Neural cell (in vitro differentiated cells): ENCODE data around the gene SRSF2. TPM values are rescaled to one million over a fixed set of nuclear protein-coding genes. Genes with fewer than 3 reads are reported as not detected.
"Not testable (repeated sequence)": the region's sequence is repeated elsewhere in the genome, so short reads cannot be mapped to it uniquely, and the experiment has no call there.

ENCODE experiments used
- H2AFZ ChIP-seq: fragments of 200-600, 300-800 bp; sonication (generic), shearing (Covaris generic); 2 replicates; pipeline ENCODE4 v1.6.0; 2014; ENCODE audit warnings: low read depth, mild to moderate bottlenecking, antibody characterized with exemption, low read length, moderate library complexity
- H3F3A ChIP-seq: fragments of 200-600 bp; shearing (Covaris generic); 2 replicates; pipeline ENCODE4 v1.6.1; 2016; ENCODE audit warnings: mild to moderate bottlenecking, moderate library complexity, mixed read lengths, antibody characterized with exemption, low read length; ENCODE audit not compliant: insufficient read depth, poor library complexity, severe bottlenecking
- H3K27ac ChIP-seq: fragments of 200-600, 300-800 bp; sonication (generic), shearing (Covaris generic); 2 replicates; pipeline ENCODE4 v1.5.1; 2014; ENCODE audit warnings: mild to moderate bottlenecking, low read length, moderate library complexity
- H3K27me3 ChIP-seq: fragments of 300-800, 200-600 bp; sonication (generic), shearing (Covaris generic); 2 replicates; pipeline ENCODE4 v1.6.0; 2014; ENCODE audit warnings: mild to moderate bottlenecking, low read depth, low read length, moderate library complexity; ENCODE audit not compliant: insufficient read depth
- H3K36me3 ChIP-seq: fragments of 300-800, 200-600 bp; sonication (generic), shearing (Covaris generic); 2 replicates; pipeline ENCODE4 v1.5.1; 2014; ENCODE audit warnings: mild to moderate bottlenecking, antibody characterized with exemption, low read length, moderate library complexity; ENCODE audit not compliant: insufficient read depth
- H3K4me2 ChIP-seq: fragments of 300-800, 200-600 bp; sonication (generic), shearing (Covaris generic); 2 replicates; pipeline ENCODE4 v1.6.0; 2014; ENCODE audit warnings: mild to moderate bottlenecking, low read length
- H3K4me3 ChIP-seq: fragments of 300-800, 200-600 bp; sonication (generic), shearing (Covaris generic); 2 replicates; pipeline ENCODE4 v1.5.1; 2014; ENCODE audit warnings: mild to moderate bottlenecking, low read length, moderate library complexity
- H3K79me2 ChIP-seq: fragments of 200-600 bp; shearing (Covaris generic); replicated peaks from 2 replicates; pipeline ENCODE4 v1.6.0; 2014; ENCODE audit warnings: mild to moderate bottlenecking, low read length, moderate library complexity; ENCODE audit not compliant: insufficient read depth
- H3K9ac ChIP-seq: fragments of 300-800, 200-600 bp; sonication (generic), shearing (Covaris generic); 2 replicates; pipeline ENCODE4 v1.6.1; 2016; ENCODE audit warnings: mild to moderate bottlenecking, low read length, mixed read lengths
- H3K9me2 ChIP-seq: fragments of 200-600 bp; shearing (Covaris generic); 2 replicates; pipeline ENCODE4 v1.6.1; 2016; ENCODE audit warnings: mild to moderate bottlenecking, low read length, mixed read lengths; ENCODE audit not compliant: insufficient read depth
- H3K9me3 ChIP-seq: fragments of 200-600, 300-800 bp; sonication (generic), shearing (Covaris generic); 2 replicates; pipeline ENCODE4 v1.6.1; 2016; ENCODE audit warnings: mild to moderate bottlenecking, mixed run types, low read length, moderate library complexity, mixed read lengths
- H4K20me1 ChIP-seq: fragments of 200-600 bp; shearing (Covaris generic); 2 replicates; pipeline ENCODE4 v1.6.1; 2016; ENCODE audit warnings: mild to moderate bottlenecking, mixed run types; ENCODE audit not compliant: insufficient read depth
- CTCF ChIP-seq: fragments of 450-650 bp; IDR thresholded peaks from 2 replicates; pipeline ENCODE4 v1.5.1; 2014; ENCODE audit warnings: antibody characterized with exemption, mild to moderate bottlenecking, moderate library complexity; ENCODE audit not compliant: poor library complexity, severe bottlenecking
- EP300 ChIP-seq: fragments of 450-650 bp; conservative IDR thresholded peaks from 2 replicates; pipeline ENCODE4 v1.6.1; 2014; ENCODE audit warnings: antibody characterized with exemption, mild to moderate bottlenecking, moderate library complexity; ENCODE audit not compliant: poor library complexity, severe bottlenecking
- EZH2 ChIP-seq: fragments of 200-600, 300-800 bp; shearing (Covaris generic), sonication (generic); IDR thresholded peaks from 2 replicates; pipeline ENCODE4 v1.6.1; 2014; ENCODE audit warnings: antibody characterized with exemption, low read length, borderline replicate concordance, mild to moderate bottlenecking; ENCODE audit not compliant: insufficient read depth, poor library complexity, severe bottlenecking
- MXI1 ChIP-seq: fragments of 450-650 bp; conservative IDR thresholded peaks from 2 replicates; pipeline ENCODE4 v1.6.1; 2014; ENCODE audit warnings: antibody characterized with exemption, mild to moderate bottlenecking; ENCODE audit not compliant: poor library complexity, severe bottlenecking
- POLR2AphosphoS5 ChIP-seq: IDR thresholded peaks from 2 replicates; pipeline ENCODE4 v1.6.1; 2012
- RAD21 ChIP-seq: fragments of 450-650 bp; conservative IDR thresholded peaks from 2 replicates; pipeline ENCODE4 v1.6.1; 2014; ENCODE audit warnings: antibody characterized with exemption, mild to moderate bottlenecking, moderate library complexity
- REST ChIP-seq: IDR thresholded peaks from 2 replicates; pipeline ENCODE4 v1.6.1; 2012; ENCODE audit warnings: borderline replicate concordance
- SMC3 ChIP-seq: fragments of 450-650 bp; conservative IDR thresholded peaks from 2 replicates; pipeline ENCODE4 v1.6.1; 2014; ENCODE audit warnings: antibody characterized with exemption, mild to moderate bottlenecking, moderate library complexity; ENCODE audit not compliant: poor library complexity
- TAF1 ChIP-seq: IDR thresholded peaks from 2 replicates; pipeline ENCODE4 v1.6.1; 2012; ENCODE audit warnings: low read depth
- polyA plus RNA-seq: library from polyadenylated mRNA; depleted of rRNA; stranded (reverse); fragments of >200 nt; gene quantifications from 2 replicates; pipeline ENCODE4 v1.2.3, GENCODE V29; 2014

Gene SRSF2
- polyA plus RNA-seq, 1 donor from 2014 or later: 355 TPM

- Histone ChIP-seq H3K27me3 (no peaks in the 10 kb centered on the region), H2AFZ (no peak overlapping the region), H3K9ac (peak overlapping the region; percentile 18), H4K20me1 (no peaks in the 10 kb centered on the region), H3K4me3 (no peak overlapping the region), H3K4me2 (no peak overlapping the region), H3K9me3 (no peaks in the 10 kb centered on the region), H3K36me3 (no peaks in the 10 kb centered on the region), H3K9me2 (no peaks in the 10 kb centered on the region), H3K27ac (no peak overlapping the region), H3F3A (no peaks in the 10 kb centered on the region), H3K79me2 (peaks cover 37% of the 10 kb centered on the region)
- TF ChIP-seq REST (no peak), MXI1 (no peak)
Observed at GRCh38 chr17:76700617-76701470, 36.3 kb downstream of the SRSF2 start.

DNA sequence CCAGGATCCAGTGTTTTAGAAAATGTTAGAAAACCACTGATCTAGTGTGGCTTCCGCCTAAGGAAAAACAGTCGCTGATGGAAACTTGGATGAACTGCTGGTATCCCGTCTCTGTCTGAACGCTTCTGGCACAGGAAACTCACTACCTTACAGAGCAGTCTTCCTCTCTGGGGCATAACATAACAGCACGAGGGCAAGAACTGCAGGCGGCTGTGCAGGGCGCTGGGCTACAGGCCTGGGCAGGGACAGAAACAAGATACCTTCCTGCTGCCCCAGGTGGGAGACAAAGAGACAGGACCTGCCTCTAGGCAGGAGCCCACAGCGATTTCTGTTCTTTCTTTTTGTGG, 36.9 kb downstream of the SRSF2 start:
- Histone ChIP-seq H3K36me3 (no peaks in the 10 kb centered on the region), H2AFZ (no peak overlapping the region), H3K4me2 (no peak overlapping the region), H3F3A (no peaks in the 10 kb centered on the region), H3K27me3 (no peaks in the 10 kb centered on the region), H3K9me3 (no peaks in the 10 kb centered on the region), H3K9me2 (no peaks in the 10 kb centered on the region), H3K4me3 (no peak overlapping the region), H3K27ac (no peak overlapping the region), H3K79me2 (peaks cover 31% of the 10 kb centered on the region), H3K9ac (no peak overlapping the region), H4K20me1 (no peaks in the 10 kb centered on the region)
- TF ChIP-seq REST (no peak), CTCF (no peak), EZH2 (no peak), RAD21 (no peak), TAF1 (no peak), EP300 (no peak), POLR2AphosphoS5 (no peak), MXI1 (no peak), SMC3 (no peak)

GRCh38 chr17:76698466-76698977, 38.6 kb downstream of the SRSF2 start:
- H3K4me3 ChIP-seq, H3K4me2 ChIP-seq, H3F3A ChIP-seq, H4K20me1 ChIP-seq, H3K9me3 ChIP-seq, H3K27me3 ChIP-seq, H3K36me3 ChIP-seq, H2AFZ ChIP-seq, H3K9me2 ChIP-seq: not testable (repeated sequence)
- Histone ChIP-seq H3K27ac (peak overlapping the region; percentile 97), H3K79me2 (peaks cover 24% of the 10 kb centered on the region), H3K9ac (peak overlapping the region; percentile 79)
